ENCODE data around the gene MRPL11.

Gene MRPL11

DNA sequence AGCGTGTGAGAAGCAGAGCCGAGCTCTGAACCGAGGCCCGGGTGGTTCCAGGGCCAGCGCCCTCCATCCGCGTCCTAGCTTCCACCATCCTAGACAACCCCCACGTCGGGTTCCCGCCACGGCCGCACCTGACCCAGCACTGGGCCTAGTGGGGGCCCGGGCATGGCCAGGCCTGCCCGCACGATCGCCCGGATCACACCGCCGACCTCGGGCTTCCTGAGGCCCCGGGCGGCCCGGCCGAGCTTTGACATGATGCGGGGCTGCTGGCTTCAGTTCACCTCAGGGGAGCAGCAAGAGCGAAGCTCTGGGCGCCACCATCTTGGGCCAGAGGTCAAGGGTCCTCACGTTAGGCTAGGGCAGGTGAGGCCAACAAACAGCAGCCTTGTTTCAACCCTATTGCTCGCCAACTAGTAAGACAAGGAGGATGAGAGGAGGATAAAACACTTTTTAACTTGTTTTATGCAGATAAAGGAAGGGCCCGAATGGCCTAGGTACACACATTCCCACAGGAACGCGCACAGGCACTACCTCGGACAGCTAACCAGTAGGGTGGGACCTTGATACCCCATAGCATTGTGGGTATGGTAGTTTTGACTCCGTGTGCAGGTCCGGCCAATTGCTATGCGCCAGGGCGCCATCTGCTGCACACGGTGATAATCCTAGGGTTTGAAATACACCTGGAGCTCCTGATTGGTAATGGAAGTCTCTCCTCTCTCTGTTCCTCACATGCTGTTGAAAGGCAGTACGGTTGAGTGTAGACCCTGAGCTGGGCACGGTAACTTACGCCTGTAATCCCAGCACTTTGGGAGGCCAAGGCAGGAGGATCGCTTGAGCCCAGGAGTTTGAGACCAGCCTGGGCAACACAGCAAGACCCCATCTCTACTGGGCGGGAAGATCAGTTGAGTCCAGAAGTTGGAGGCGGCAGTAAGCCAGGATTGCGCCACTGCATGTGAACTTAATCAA, at the start of gene MRPL11:
TSS of gene MRPL11 (minus strand) at position 345 of the 963 bp plus-strand sequence. CDS start at position 251, 94 bp downstream.
- DNase-seq, result peak; percentile 96

DNA sequence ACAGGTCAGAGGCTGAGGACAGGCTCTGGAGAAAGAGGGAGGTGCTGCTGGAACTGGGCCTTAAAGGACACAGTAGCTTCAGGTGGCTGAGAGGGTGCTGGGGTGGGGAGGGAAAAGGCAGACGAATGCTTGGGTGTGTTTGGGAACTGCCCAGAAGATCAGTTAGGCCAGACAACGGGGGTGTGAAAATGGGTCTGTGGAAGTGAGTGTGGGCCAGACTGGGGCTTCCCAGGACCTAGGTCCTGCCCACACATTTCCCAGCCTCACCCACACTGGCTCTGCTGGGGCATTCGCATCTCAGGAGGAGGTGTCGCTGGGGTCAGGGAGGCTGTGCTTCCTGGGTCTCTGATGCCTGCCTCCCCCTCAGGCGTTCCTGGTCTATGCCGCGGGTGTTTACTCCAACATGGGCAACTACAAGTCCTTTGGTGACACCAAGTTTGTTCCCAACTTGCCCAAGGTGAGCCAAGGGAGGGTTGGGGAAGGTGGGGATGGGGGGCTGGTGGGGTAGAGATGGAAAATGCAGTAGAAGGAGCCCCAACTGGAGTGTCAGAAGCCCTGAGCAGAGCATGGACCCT, 46.2 kb upstream of the MRPL11 start:
- no peak for DNase-seq

DNA sequence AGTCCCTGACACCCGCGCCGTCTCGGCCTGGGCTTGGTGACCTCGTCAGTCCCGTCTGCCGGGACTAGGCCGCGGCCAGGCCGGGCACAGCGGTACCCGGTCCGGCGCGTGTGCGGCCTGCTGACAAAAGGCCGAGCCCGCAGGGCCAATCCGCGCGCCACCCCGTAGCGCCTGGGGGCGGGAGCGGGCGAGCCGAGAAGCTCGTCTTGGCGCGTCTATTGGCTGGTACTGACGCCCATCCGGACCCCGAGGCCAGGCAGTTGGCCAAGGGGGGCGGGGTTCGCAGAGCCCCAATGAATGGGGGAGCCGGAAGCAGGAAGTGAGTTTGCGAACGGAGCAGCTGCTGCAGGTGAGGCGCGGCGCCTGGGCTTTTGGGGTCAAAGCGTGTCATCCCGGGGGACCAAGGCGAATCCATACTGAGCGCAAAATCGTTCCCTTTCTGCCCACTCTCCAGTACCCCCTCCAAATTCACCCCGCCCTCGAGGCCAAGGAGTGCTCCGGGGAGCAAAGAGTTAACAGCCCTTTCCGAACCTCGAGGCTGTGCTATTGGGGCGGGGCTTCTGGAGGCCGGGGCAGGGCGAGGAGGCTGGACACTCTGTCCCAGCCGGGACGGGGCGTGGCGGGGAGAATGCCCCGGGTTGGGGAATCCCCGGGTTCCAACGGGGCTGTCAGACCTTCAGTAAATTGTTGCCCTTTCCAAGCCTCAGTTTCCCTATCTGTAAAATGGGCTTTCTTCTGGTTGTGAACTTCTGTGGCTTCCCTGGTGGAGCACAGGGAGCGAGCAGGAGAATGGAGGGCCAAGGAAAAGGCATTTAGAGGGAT, 41.7 kb upstream of the MRPL11 start, which contains the start of gene DPP3:
TSS of gene DPP3 (plus strand) at position 318 of the 822 bp plus-strand sequence. CDS start 1,767 bp downstream, outside the sequence.
- peak; percentile 98 for DNase-seq

DNA sequence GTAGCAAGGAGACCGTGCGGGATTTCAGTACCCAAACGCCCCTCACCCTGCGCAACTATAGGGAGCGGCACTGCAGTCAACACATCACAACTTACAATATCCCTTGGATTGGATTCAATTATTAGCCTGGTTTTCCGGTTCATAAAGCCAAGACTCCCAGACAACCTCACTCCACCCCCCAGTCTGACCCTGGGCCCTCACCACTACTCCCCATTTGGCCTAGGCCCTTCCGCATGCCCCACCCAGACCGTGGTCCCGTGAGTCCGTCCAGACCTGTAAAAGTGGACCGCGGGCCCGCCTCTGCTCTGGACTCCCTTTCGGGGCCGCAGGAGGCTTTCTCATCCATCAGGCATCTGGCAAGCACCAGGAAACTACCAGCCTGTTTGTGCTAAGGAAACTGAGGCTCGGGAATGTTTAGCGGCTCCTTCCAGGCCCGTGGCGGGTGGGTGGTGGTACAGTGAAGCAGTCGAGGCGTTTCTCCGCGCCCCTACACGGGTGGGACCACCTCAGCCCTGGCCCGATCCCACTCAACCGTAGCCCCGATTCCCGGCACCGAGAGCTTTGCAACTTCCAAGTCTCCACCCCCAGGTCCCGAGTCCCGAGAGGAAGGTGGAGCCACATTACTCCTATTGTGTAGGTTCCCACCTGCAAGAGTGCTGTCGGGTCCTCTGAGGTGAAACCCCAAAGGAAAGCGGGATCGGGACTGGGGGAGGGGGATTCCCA, 40.9 kb upstream of the MRPL11 start:
- peak; percentile 87 for DNase-seq

DNA sequence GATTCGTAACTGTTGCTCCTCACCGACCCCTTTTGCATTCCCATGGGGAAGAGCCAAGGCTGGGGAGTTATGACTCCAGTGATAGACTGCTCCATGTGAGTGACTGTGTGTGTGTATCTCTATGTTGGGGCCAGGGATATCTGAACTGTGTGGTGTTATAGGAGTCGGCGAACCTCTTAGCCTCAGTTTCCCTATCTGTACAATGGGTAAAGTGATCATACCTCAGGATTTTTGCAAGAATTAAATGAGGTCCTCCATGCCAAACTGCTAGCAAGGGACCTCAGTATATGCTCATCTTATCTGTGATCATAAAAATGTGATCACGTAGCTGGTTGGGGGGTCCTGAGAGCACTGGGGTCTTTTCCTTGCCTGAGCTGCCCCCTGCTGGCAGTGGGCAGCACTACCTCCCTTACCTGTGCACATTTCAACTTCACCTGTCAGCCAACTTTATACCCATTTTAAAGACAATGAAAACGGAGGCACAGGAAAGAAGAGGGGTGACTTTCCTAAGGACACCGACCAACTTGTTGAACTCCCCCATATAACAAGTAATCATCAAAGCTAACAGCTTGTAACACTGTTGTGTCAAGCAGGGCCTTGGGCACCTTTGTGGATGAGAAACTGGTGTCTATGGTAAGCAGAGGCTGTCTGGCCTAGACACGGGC, 40.2 kb upstream of the MRPL11 start:
- no peak for DNase-seq

DNA sequence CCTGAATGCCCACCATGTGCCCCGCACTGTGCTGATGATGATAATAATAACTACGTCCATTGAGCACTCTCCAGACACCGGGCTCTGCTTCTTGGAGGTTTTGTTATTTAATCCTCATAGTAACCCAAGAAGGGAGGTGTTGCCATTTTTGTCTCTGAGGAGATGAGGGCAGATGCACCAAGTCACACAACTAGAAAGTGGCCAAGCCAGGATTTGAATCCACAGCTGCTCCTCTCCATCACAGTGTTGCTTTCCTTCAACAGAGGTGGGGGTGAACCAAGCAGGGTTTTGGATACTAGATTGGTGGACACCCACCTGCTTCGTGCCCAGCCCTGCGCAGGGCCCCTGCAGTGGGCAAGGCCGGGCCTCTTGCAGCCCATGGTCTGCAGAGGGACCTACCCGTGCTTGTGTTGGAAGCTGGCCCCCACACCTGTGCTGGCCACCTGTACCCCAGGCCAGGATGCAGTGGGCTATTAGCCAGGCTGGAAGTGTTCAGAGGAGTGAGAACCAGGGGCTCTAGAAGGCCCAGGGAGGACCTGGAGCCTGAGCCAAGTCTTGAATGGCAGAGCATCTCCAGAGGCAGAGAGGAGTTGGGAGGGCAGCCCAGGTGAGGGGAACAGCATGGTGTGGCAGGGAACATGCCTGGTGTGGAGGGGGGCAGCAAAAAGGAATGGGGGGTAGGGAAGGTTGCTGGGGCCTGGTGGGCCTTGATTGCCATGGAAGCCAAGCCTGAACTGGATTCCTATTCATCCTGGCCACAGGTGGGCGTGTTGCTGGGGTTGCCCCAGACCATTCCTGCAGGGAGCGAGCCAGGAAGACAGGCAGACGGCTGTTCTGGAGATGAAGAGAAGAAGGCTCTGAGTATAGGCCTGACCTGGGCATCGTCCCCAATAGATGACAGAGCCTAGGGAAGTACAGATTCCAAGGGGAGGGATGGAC, 38.9 kb upstream of the MRPL11 start:
- no peak for DNase-seq

DNA sequence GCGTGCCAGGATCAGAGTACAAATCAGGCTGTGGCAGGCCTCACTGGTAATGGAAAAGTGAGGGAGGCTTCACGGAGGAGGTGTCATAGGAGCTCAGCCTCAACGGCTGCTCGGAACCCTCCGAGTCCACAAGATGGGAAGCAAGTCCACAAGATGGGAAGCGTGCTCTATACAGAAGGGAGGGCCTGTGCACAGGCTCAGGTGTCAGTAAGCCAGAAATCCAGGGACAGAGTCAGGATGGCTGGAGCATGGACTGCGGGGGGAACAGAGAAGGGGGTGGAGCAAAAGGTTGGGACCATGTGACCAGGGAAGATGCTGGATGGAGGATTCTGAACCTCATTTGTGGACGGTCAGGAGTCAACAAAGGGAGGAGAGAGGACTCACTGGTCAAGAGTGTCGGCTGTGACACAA, 38.2 kb upstream of the MRPL11 start:
- no peak for DNase-seq

DNA sequence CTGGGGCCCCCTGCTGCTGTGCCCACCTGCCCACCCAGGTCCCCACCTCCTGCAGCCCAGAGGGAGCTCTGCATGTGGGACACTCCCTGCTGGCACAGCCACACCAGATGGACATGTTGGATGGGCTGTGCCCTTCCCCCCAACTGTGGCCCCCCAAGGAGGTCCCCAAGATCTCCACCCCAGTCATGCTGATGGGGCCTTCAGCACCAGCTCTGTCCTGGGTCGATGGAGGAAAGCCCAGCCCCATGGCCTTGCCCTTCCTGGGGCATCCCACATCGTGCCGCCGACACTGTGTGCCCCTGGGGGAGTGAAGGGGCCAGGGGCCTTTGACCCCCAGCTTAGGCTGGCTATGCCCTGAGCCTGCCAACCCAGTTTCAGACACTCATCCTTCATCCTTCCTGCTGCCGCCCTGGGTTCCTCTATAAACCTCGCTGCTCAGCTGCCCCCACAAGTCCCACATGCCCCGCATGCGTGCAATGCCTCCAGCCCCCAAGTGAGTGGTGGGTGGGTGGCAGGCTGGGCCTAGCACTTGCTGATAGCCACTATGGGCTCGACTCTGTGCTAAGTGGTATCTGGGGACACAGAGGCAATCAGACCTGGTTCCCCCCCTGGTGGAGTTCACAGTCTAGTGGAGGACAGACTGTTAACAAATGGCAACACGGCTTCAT, 37.7 kb upstream of the MRPL11 start:
- no peak for DNase-seq

DNA sequence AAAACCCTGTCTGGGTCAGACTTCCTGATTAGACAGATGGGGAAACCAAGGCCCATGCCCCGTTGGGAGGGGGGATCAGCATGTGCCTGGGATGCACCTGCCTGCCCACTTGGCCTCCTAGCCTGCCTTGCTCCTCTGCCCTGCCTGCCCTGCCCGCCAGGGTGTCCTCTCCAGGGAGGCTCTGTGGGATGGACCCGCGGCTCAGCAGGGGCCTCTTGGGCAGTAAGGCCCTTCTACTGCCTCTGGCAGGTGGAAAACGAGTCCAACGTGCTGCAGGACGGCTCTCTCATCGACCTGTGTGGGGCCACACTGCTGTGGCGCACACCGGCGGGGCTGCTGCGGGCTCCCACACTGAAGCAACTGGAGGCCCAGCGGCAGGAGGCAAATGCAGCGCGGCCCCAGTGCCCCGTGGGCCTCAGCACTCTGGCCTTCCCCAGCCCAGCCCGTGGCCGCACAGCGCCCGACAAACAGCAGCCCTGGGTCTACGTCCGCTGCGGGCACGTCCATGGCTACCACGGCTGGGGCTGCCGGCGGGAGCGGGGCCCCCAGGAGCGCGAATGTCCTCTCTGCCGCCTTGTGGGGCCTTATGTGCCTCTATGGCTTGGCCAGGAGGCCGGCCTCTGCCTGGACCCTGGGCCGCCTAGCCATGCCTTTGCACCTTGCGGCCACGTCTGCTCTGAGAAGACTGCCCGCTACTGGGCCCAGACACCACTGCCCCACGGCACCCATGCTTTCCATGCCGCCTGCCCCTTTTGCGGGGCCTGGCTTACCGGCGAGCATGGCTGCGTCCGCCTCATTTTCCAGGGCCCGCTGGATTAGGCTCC, 36.9 kb upstream of the MRPL11 start:
- DNase-seq, result peak; percentile 31

DNA sequence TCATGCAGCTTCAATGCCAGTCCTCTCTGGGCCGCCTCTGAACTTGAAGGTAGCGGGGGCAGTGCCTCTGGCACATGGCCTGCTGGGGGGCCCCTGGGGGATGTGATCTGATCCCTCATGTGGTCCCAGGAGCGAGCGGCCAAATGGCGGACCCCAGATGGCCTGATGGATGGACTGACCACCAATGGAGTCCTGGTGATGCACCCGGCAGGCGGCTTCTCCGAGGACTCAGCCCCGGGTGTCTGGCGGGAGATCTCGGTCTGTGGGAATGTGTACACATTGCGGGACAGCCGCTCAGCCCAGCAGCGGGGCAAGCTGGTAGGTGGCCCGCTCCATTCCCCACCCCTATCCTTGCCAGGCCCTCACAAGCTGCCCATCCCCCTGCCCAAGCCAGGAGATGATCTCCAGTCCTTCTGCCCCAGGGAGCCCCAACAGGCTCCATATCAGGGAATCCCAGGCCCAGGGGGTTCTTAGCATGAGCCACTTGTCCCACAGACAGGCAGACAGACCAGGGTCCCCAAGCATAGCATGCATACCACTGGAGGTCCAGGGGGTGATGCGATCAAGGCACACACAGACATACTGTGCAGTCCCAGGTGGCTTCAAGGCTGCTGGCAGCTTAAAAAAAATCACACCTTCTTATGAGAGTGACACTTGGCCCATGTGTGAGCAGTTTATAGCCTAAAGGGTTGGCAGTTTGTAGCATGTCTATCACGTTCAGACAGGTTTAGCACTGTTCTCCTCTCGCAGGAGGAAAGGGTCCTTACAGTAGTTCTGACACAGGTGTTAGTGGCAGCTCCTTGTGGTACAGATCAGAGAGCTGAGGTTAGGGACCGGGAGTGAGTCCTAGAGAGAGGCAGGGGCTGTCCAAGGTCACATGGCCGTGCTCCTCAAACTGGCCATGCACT, 35.2 kb upstream of the MRPL11 start:
- DNase-seq, result no peak

DNA sequence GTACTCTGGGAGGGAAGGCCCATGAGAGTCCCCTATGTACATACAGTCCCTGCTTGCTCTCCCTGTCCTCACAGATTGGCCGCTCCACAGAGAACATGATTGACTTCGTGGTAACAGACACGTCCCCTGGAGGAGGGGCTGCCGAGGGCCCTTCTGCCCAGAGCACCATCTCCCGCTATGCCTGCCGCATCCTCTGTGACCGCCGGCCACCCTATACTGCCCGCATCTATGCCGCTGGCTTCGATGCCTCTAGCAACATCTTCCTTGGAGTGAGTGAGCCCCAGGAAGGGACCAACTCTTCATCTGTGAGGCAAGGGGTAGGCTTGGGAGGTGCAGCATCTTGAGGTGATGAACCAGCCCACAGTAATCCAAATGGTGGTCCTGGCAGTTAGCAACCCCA, 34.5 kb upstream of the MRPL11 start:
- no peak for DNase-seq

DNA sequence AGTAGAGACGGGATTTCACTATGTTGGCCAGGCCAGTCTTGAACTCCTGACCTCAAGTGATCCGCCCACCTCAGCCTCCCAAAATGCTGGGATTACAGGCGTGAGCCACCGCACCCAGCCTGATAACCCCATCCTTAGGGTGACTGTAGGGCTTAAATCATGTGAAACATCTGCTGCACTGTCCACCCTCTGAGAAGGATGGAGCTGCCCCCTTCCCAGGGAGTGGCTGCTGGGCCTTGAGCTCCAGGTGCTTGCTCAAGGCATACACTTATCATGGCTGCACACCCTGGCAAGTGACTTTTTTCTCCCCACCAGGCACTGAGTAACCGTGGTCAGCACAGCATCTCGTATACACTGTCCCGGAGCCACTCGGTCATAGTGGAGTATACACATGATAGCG, 33.4 kb upstream of the MRPL11 start:
- no peak for DNase-seq

DNA sequence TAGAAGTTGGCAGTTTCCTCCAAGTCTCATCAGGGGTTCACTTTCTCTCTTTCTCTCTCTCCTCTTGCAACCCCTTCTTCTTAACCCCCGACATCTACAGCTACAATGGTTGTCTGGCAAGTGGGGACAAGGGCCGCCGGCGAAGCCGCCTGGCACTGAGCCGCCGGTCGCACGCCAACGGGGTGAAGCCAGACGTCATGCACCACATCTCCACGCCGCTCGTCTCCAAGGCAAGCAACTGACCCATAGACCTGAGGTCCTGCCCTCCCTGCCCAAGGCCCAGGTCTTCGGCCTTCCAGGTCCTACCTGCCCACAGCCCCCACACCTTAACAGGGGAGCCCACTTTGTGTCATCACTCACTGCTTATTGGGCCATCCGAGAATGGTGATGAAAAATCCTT, 32.5 kb upstream of the MRPL11 start:
- DNase-seq, result no peak

DNA sequence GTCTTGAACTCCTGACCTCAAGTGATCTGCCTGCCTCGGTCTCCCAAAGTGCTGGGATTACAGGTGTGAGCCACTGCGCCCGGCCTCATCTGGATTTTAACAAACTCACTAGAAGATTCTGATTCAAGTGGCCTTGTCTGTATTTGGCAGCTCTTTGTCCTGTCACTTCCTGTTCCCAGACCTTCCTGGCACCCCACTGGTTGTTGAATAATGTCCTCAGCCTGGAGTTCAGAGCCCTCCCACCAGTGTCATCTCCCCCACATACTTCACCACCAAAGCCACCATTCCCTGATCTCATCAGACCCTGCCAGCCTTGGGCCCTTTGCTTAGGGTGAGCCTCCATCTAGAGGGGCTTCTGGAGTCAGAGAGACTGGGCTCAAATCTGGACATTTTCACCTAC, 31.4 kb upstream of the MRPL11 start:
- DNase-seq, result no peak

DNA sequence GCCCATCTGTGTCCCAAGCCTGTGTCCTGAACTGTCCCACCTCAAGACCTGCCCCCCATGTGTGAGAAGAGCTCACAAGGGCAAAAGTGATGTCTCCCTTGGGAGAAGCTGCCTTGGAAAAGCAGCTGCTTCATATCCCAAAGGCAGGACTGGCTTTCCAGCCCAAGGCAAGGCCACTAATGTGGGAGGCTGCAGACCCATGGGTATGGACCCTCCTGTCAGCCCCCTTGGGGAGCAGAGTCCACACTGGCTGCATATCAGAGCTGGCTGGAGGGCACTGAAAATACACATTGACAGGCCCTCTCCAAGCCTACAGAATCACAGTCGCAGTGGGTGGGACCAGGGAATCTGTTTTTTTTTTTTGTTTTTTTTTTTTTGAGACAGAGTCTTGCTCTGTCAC, 30.8 kb upstream of the MRPL11 start:
- DNase-seq, result no peak

DNA sequence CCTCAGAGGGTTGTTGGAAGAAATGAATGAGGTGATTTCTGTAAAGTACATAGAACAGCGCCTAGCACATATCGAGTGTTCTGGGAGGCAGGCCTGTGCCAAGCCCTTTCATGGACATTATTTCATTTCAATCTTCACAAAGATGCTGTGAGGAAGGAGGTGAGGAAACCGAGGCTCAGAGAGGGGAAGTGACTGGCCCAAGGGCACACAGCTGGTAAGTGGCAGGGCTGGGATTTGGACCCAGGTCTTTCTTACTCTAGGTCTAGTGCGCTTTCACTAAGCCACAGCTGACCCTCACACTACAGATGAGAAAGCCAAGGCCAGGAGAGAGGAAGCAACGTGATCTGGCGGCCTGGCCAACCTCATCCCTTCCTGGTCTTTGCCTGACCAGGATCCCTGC, 30.0 kb upstream of the MRPL11 start:
- no peak for DNase-seq

DNA sequence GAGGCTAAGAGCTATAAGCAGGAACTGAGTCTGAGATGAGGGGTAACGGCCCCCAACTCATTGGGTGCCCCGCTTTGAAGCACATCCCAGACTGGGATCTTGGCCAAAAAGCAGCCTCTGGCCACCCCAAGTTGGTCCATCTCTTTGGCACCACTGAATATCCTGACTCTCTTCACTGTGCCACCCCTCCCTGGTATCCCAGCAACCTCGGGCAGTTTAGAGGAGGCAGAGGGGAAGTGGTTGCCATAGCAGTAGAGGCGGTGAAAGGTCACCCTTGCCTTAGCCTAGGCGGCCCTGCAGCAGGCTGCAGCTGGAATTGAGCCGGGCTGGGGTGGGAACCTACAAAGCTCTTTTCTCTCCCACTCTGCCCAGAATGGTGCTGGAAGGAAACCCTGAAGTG, 29.1 kb upstream of the MRPL11 start:
- DNase-seq, result peak; percentile 29

DNA sequence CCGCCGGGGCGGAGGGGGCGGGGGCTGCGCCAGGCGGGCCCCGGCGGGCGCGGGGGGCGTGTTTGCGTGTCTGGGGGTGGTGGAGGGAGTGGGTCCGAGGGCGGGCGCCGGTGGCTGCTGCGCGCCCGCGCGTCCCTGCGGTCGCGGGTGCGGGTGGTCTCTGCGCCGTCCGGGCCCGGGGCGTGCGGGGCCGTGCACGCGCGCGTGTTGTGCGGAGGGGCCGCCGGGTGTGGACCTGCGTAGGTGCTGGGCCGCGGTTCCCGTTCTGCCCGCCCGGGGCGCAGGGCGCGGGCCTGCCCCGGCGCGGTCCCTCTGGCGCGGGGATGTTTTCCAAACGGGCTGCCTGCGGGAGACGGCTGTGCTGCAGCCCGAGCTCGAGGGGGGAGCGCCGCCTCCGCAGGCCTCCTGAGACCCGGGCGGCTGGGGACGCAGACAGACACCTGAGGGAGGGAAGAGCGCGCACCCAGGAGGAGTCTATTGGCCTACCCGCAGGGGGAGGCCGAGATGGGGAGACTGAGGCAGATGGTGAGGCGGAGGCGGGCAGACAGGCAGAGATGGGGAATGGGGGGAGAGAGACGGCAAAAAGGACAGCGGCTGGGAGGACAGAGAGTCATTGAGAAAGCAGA, 28.5 kb upstream of the MRPL11 start:
- DNase-seq, result peak; percentile 52
